IMR-90 (cell line): Measurements from ENCODE around the gene MTUS2. TPM values are rescaled to one million over a fixed set of nuclear protein-coding genes. Genes with fewer than 3 reads are reported as not detected.

ENCODE experiments used
- ATAC-seq: fragments of 200-7000 bp; cut with Tn5 transposase; 2 replicates; pipeline ENCODE4 v1.9.1; 2020; ENCODE audit warnings: low read depth, mild to moderate bottlenecking, moderate library complexity
- BruUV-seq: library from RNA; stranded (reverse); fragments of 400-500 nt; replicated peaks from 2 replicates; lab custom pipeline; 2021; lab: Mats Ljungman, UMichigan
- CTCF ChIA-PET: fragments of 300-600 bp; formaldehyde crosslinking; extraction: SDS; loops from one replicate; lab custom pipeline; 2021; ENCODE audit warnings: antibody characterized with exemption; lab: Yijun Ruan, JAX
- POLR2A ChIA-PET: fragments of 300-600 bp; sonication (Branson Sonifier 250); formaldehyde crosslinking; loops from one replicate; lab custom pipeline; 2022; ENCODE audit warnings: antibody characterized with exemption; ENCODE audit not compliant: unreplicated experiment; lab: Charles Lee
- DNase-seq: peaks from one replicate; pipeline ENCODE4 v3.0.0; 2013
- H2AFZ ChIP-seq: replicated peaks from 2 replicates; pipeline ENCODE3; 2013; ENCODE audit warnings: low read length, mild to moderate bottlenecking; ENCODE audit not compliant: poor library complexity
- H2AK5ac ChIP-seq: 2 replicates; pipeline ENCODE4 v1.6.1; 2013; ENCODE audit warnings: low read depth, low read length, inconsistent platforms
- H2AK9ac ChIP-seq: replicated peaks from 2 replicates; pipeline ENCODE3; 2013; ENCODE audit warnings: mild to moderate bottlenecking, low read depth, low read length, moderate library complexity; ENCODE audit not compliant: poor library complexity
- H2BK120ac ChIP-seq: 2 replicates; pipeline ENCODE4 v1.6.1; 2013; ENCODE audit warnings: low read depth, low read length, inconsistent platforms
- H2BK15ac ChIP-seq: 3 replicates; pipeline ENCODE4 v1.6.1; 2013; ENCODE audit warnings: low read depth, low read length, inconsistent platforms
- H2BK20ac ChIP-seq: 2 replicates; pipeline ENCODE4 v1.6.1; 2013; ENCODE audit warnings: low read depth, mild to moderate bottlenecking, inconsistent platforms, low read length, moderate library complexity
- H2BK5ac ChIP-seq: 2 replicates; pipeline ENCODE4 v1.6.1; 2013; ENCODE audit warnings: mild to moderate bottlenecking, low read depth, low read length, inconsistent platforms; ENCODE audit not compliant: poor library complexity, severe bottlenecking
- H3K14ac ChIP-seq: replicated peaks from 2 replicates; pipeline ENCODE4 v1.6.1; 2013; ENCODE audit warnings: low read depth, low read length, inconsistent platforms
- H3K18ac ChIP-seq: 2 replicates; pipeline ENCODE4 v1.6.1; 2013; ENCODE audit warnings: low read depth, low read length, control low read depth
- H3K23ac ChIP-seq: 2 replicates; pipeline ENCODE4 v1.6.1; 2013; ENCODE audit warnings: low read depth, low read length, inconsistent platforms
- H3K27ac ChIP-seq: 2 replicates; pipeline ENCODE4 v1.5.1; 2013; ENCODE audit warnings: mild to moderate bottlenecking, control low read depth, low read length; ENCODE audit not compliant: insufficient read depth
- H3K27me3 ChIP-seq: 2 replicates; pipeline ENCODE4 v1.6.1; 2013; ENCODE audit warnings: low read length; ENCODE audit not compliant: control insufficient read depth, insufficient read depth
- H3K36me3 ChIP-seq: 2 replicates; pipeline ENCODE4 v1.6.1; 2013; ENCODE audit warnings: low read length, mixed read lengths; ENCODE audit not compliant: control insufficient read depth, insufficient read depth
- H3K4ac ChIP-seq: 2 replicates; pipeline ENCODE4 v1.6.1; 2013; ENCODE audit warnings: low read depth, low read length, inconsistent platforms
- H3K4me1 ChIP-seq: 2 replicates; pipeline ENCODE4 v1.6.1; 2013; ENCODE audit warnings: low read length, mixed read lengths; ENCODE audit not compliant: control insufficient read depth, insufficient read depth
- H3K4me2 ChIP-seq: 2 replicates; pipeline ENCODE4 v1.6.1; 2013; ENCODE audit warnings: low read depth, mild to moderate bottlenecking, control low read depth, low read length, moderate library complexity
- H3K4me3 ChIP-seq: 2 replicates; pipeline ENCODE4 v1.5.1; 2013; ENCODE audit warnings: low read depth, mild to moderate bottlenecking, control low read depth, low read length, moderate library complexity; ENCODE audit not compliant: insufficient read depth
- H3K56ac ChIP-seq: 2 replicates; pipeline ENCODE4 v1.6.1; 2013; ENCODE audit warnings: low read length, inconsistent platforms; ENCODE audit not compliant: insufficient read depth; ENCODE audit errors: extremely low read depth
- H3K79me1 ChIP-seq, 2 experiments: 2 replicates each; pipeline ENCODE4 v1.6.1; 2013; ENCODE audit warnings: low read length in 2 of 2, inconsistent platforms in 1 of 2, low read depth in 1 of 2
- H3K9ac ChIP-seq: 2 replicates; pipeline ENCODE4 v1.6.1; 2013; ENCODE audit warnings: low read depth, low read length, control low read depth
- H3K9me1 ChIP-seq: 2 replicates; pipeline ENCODE4 v1.6.1; 2013; ENCODE audit warnings: low read length, inconsistent platforms; ENCODE audit not compliant: insufficient read depth
- H3K9me3 ChIP-seq: 2 replicates; pipeline ENCODE4 v1.6.1; 2013; ENCODE audit warnings: low read length; ENCODE audit not compliant: control insufficient read depth, insufficient read depth
- H4K20me1 ChIP-seq: 2 replicates; pipeline ENCODE4 v1.6.1; 2013; ENCODE audit warnings: low read length, inconsistent platforms; ENCODE audit not compliant: insufficient read depth
- H4K5ac ChIP-seq: 2 replicates; pipeline ENCODE4 v1.6.1; 2013; ENCODE audit warnings: mild to moderate bottlenecking, low read depth, low read length, control low read depth
- H4K8ac ChIP-seq, 2 experiments: 2 replicates each; pipeline ENCODE4 v1.6.1; 2013; ENCODE audit warnings: low read depth in 2 of 2, low read length in 2 of 2, control low read depth in 1 of 2, inconsistent platforms in 1 of 2
- H4K91ac ChIP-seq: 2 replicates; pipeline ENCODE4 v1.6.1; 2013; ENCODE audit warnings: low read depth, low read length, inconsistent platforms; ENCODE audit not compliant: insufficient read depth
- CEBPB ChIP-seq: IDR thresholded peaks from 2 replicates; pipeline ENCODE4 v1.6.1; 2012; ENCODE audit warnings: low read depth, low read length, improper control_type of control experiment
- CHD1 ChIP-seq: IDR thresholded peaks from 2 replicates; pipeline ENCODE4 v1.6.1; 2012; ENCODE audit warnings: low read depth, low read length, improper control_type of control experiment
- CTCF ChIP-seq: conservative IDR thresholded peaks from 2 replicates; pipeline ENCODE4 v1.5.1; 2012; ENCODE audit warnings: mild to moderate bottlenecking, low read depth, low read length, improper control_type of control experiment
- MAFK ChIP-seq: IDR thresholded peaks from 2 replicates; pipeline ENCODE4 v1.6.1; 2012; ENCODE audit warnings: low read depth, low read length, improper control_type of control experiment
- RAD21 ChIP-seq: IDR thresholded peaks from 2 replicates; pipeline ENCODE4 v1.6.1; 2012; ENCODE audit warnings: low read length, improper control_type of control experiment
- SMC3 ChIP-seq: fragments of 150-350 bp; IDR thresholded peaks from 2 replicates; pipeline ENCODE4 v1.6.1; 2016; ENCODE audit warnings: low read depth, mild to moderate bottlenecking, antibody characterized with exemption, low read length, moderate library complexity
- USF2 ChIP-seq: fragments of 150-350 bp; IDR thresholded peaks from 2 replicates; pipeline ENCODE4 v1.6.1; 2017; ENCODE audit warnings: mild to moderate bottlenecking, antibody characterized with exemption, low read length, low read depth
- WGBS, 2 experiments: methylation state at CpG; one replicate each; pipeline versions ENCODE4 v1.1.5 to v1.1.7; 2013; ENCODE audit warnings: missing lambda C conversion rate in 2 of 2; ENCODE audit not compliant: insufficient read length in 1 of 2; ENCODE audit errors: extremely low coverage in 2 of 2; 5-methylcytosine and 5-hydroxymethylcytosine counted together
- dilution Hi-C: fragments of 300-500 bp; cut with HindIII; formaldehyde crosslinking; loops from one replicate; pipeline ENCODE4 v1.14.3; 2018; ENCODE audit warnings: low sequenced_read_pairs; ENCODE audit not compliant: unreplicated experiment
- in situ Hi-C: fragments of 300-500 bp; cut with MboI; formaldehyde crosslinking; loops from 3 replicates; pipeline ENCODE4 v1.14.3; 2019; ENCODE audit warnings: low sequenced_read_pairs, inconsistent platforms, mixed read lengths
- intact Hi-C: fragments of 100-400 bp; cut with micrococcal nuclease; formaldehyde crosslinking; loops from 2 replicates; pipeline ENCODE4 v1.10.0; 2022
- polyA plus RNA-seq, 3 experiments: library from polyadenylated mRNA; depleted of rRNA; stranded (reverse); fragments of >200 nt; gene quantifications; 2 replicates each; pipeline ENCODE4 v1.2.3, GENCODE V29; 2012; ENCODE audit warnings: low replicate concordance in 1 of 3
- total RNA-seq: library from RNA; depleted of rRNA; stranded (reverse); fragments of >200 nt; gene quantifications from 2 replicates; pipeline ENCODE4 v1.2.3, GENCODE V29; 2012

MTUS2 gene
- total and polyA plus RNA-seq, 2 of the 4 experiments (the other 2 are of a cell fraction): under 0.01 to 0.02 TPM

GRCh38 chr13:29441306-29441705 is 621.2 kb downstream of the MTUS2 start:
- ChIA-PET POLR2A (no interaction called here), CTCF (no interaction called here)
- Histone ChIP-seq H4K20me1 (no peaks in the 10 kb centered on the region), H3K27me3 (peaks cover 15% of the 10 kb centered on the region), H2AFZ (no peak overlapping the region), H4K91ac (no peak overlapping the region), H2BK15ac (no peak overlapping the region), H3K27ac (no peak overlapping the region), H2AK9ac (no peak overlapping the region), H3K4me3 (no peak overlapping the region), H2BK5ac (no peak overlapping the region), H2AK5ac (no peak overlapping the region), H3K9me3 (no peaks in the 10 kb centered on the region), H3K4ac (no peak overlapping the region), H3K9me1 (no peaks in the 10 kb centered on the region), H3K36me3 (no peaks in the 10 kb centered on the region), H3K56ac (no peak overlapping the region), H3K14ac (no peak overlapping the region), H4K5ac (no peak overlapping the region), H2BK20ac (no peak overlapping the region), H3K4me2 (no peak overlapping the region), H4K8ac (no peak overlapping the region), H2BK120ac (no peak overlapping the region), H3K4me1 (peaks cover 5% of the 10 kb centered on the region), H3K23ac (no peak overlapping the region), H3K9ac (no peak overlapping the region), H3K18ac (no peak overlapping the region), H3K79me1 (no peaks in the 10 kb centered on the region)
- in situ Hi-C loops: no loop called here
- intact Hi-C loops: no loop called here
- 77% methylated on average over 2 of the region's 5 CpGs; no CpG with 5 or more reads in 1 of the 2 experiments for WGBS, 2 experiments
- TF ChIP-seq MAFK (no peak), SMC3 (no peak), CEBPB (no peak), CHD1 (no peak), USF2 (no peak), CTCF (no peak), RAD21 (no peak)
- dilution Hi-C loops: no loop called here
- no peak for ATAC-seq
- no TSS peak for BruUV-seq
- no peak for DNase-seq
